Endothelial cell of umbilical vein (primary cell): Measurements from ENCODE around the gene RMP24.

Source experiments
- BruUV-seq: library from RNA; stranded (reverse); fragments of 400-500 nt; replicated peaks from 2 replicates; lab custom pipeline; 2021; lab: Mats Ljungman, UMichigan
- CTCF ChIA-PET: fragments of 300-600, 350-600 bp; sonication (Branson Sonifier 250); formaldehyde crosslinking; loops from one replicate; lab custom pipeline; 2021; ENCODE audit warnings: antibody characterized with exemption, inconsistent platforms; lab: Charles Lee
- POLR2A ChIA-PET: fragments of 300-600, 350-600 bp; sonication (Branson Sonifier 250); formaldehyde crosslinking; loops from one replicate; lab custom pipeline; 2021; ENCODE audit warnings: antibody characterized with exemption, inconsistent platforms; lab: Charles Lee
- DNase-seq: peaks from one replicate; pipeline ENCODE4 v3.0.0-alpha.2; 2011; ENCODE audit warnings: low read depth, low spot score
- FAIRE-seq: peaks from 2 replicates; lab custom pipeline; 2011; peaks lifted over from hg19 to GRCh38; lab: Jason Lieb, UNC
- H2AFZ ChIP-seq: 2 replicates; pipeline ENCODE4 v1.6.0; 2012; ENCODE audit warnings: low read depth, low read length, control low read depth, inconsistent platforms
- H3K27ac ChIP-seq: 2 replicates; pipeline ENCODE4 v1.5.1; 2011; ENCODE audit warnings: low read depth, mild to moderate bottlenecking, control low read depth, low read length, moderate library complexity; ENCODE audit not compliant: insufficient read depth
- H3K27me3 ChIP-seq, 2 experiments: 2 replicates each; pipeline versions ENCODE4 v1.6.0 to v1.6.1; 2011; ENCODE audit warnings: low read length in 2 of 2, mixed read lengths in 1 of 2; ENCODE audit not compliant: control insufficient read depth in 2 of 2, insufficient read depth in 2 of 2
- H3K36me3 ChIP-seq, 2 experiments: 2 replicates in 1 of 2; 3 replicates in 1 of 2; pipeline ENCODE4 v1.5.1; 2011; ENCODE audit warnings: low read length in 2 of 2, mild to moderate bottlenecking in 1 of 2, moderate library complexity in 1 of 2; ENCODE audit not compliant: control insufficient read depth in 2 of 2, insufficient read depth in 2 of 2; ENCODE audit errors: extremely low read depth in 1 of 2
- H3K4me1 ChIP-seq: 3 replicates; pipeline ENCODE4 v1.5.1; 2011; ENCODE audit warnings: mild to moderate bottlenecking, low read length; ENCODE audit not compliant: control insufficient read depth, insufficient read depth; ENCODE audit errors: extremely low read depth
- H3K4me2 ChIP-seq: 2 replicates; pipeline ENCODE4 v1.6.1; 2011; ENCODE audit warnings: low read length, control low read depth, mixed read lengths; ENCODE audit not compliant: insufficient read depth
- H3K4me3 ChIP-seq, 3 experiments: fragments of 200-600 bp in 1 of 3; sonication (generic), shearing (Covaris generic) in 1 of 3; replicated peaks in 1 of 3; 2 replicates each; pipeline ENCODE4 v1.5.1; 2011 to 2016; ENCODE audit warnings: control low read depth in 3 of 3, low read length in 3 of 3, mild to moderate bottlenecking in 2 of 3, inconsistent platforms in 1 of 3, low read depth in 1 of 3, moderate library complexity in 1 of 3; ENCODE audit not compliant: insufficient read depth in 1 of 3
- H3K79me2 ChIP-seq: 2 replicates; pipeline ENCODE4 v1.6.0; 2012; ENCODE audit warnings: low read length, inconsistent platforms; ENCODE audit not compliant: control insufficient read depth, insufficient read depth
- H3K9ac ChIP-seq: replicated peaks from 2 replicates; pipeline ENCODE3; 2011; ENCODE audit warnings: low read length, control low read depth; ENCODE audit not compliant: insufficient read depth; ENCODE audit errors: extremely low read depth
- H3K9me1 ChIP-seq: replicated peaks from 3 replicates; pipeline ENCODE4 v1.6.0; 2011; ENCODE audit warnings: mild to moderate bottlenecking, low read length; ENCODE audit not compliant: control insufficient read depth, insufficient read depth; ENCODE audit errors: extremely low read depth
- H3K9me3 ChIP-seq: replicated peaks from 2 replicates; pipeline ENCODE4 v1.5.1; 2012; ENCODE audit warnings: low read length, inconsistent platforms; ENCODE audit not compliant: control insufficient read depth, insufficient read depth
- H4K20me1 ChIP-seq: replicated peaks from 2 replicates; pipeline ENCODE3; 2011; ENCODE audit warnings: mild to moderate bottlenecking, low read length; ENCODE audit not compliant: control insufficient read depth, insufficient read depth; ENCODE audit errors: extremely low read depth
- CTCF ChIP-seq, 2 donors: IDR thresholded peaks; 1 replicate in 1 of 2; 2 replicates in 1 of 2; pipeline ENCODE4 v1.5.1; 2011; ENCODE audit warnings: low read length in 2 of 2, mild to moderate bottlenecking in 2 of 2, moderate library complexity in 2 of 2, control low read depth in 1 of 2, inconsistent platforms in 1 of 2, low read depth in 1 of 2; ENCODE audit not compliant: insufficient read depth in 1 of 2; ENCODE audit errors: extremely low read depth in 1 of 2
- EZH2 ChIP-seq: IDR thresholded peaks from 2 replicates; pipeline ENCODE4 v1.6.1; 2012; ENCODE audit warnings: borderline replicate concordance, low read depth, mild to moderate bottlenecking, moderate library complexity, low read length, inconsistent platforms; ENCODE audit not compliant: severe bottlenecking
- FOS ChIP-seq: IDR thresholded peaks from 2 replicates; pipeline ENCODE4 v1.6.1; 2011; ENCODE audit warnings: mild to moderate bottlenecking, low read length, moderate library complexity, borderline replicate concordance; ENCODE audit not compliant: insufficient read depth
- GATA2 ChIP-seq: IDR thresholded peaks from 2 replicates; pipeline ENCODE4 v1.7.0; 2011; ENCODE audit warnings: low read depth, mild to moderate bottlenecking, moderate library complexity, mixed read lengths, low read length; ENCODE audit not compliant: insufficient read length, insufficient read depth
- JUN ChIP-seq: IDR thresholded peaks from 2 replicates; pipeline ENCODE4 v1.6.1; 2011; ENCODE audit warnings: borderline replicate concordance, low read depth; ENCODE audit not compliant: insufficient read length, insufficient read depth
- MYC ChIP-seq: IDR thresholded peaks from one replicate; pipeline ENCODE4 v1.6.1; 2011; ENCODE audit warnings: mild to moderate bottlenecking, low read depth, low read length
- POLR2A ChIP-seq: IDR thresholded peaks from 2 replicates; pipeline ENCODE4 v1.6.1; 2012; ENCODE audit warnings: low read depth, mild to moderate bottlenecking, control low read depth, low read length
- POLR2AphosphoS5 ChIP-seq: IDR thresholded peaks from 2 replicates; pipeline ENCODE4 v1.6.1; 2012; ENCODE audit warnings: low read depth, mild to moderate bottlenecking, control low read depth, low read length, moderate library complexity; ENCODE audit not compliant: insufficient read depth
- dilution Hi-C: fragments of 300-500 bp; cut with MboI; formaldehyde crosslinking; loops from one replicate; pipeline ENCODE4 v1.15.0; 2019; ENCODE audit warnings: low sequenced_read_pairs; ENCODE audit not compliant: extremely low pct_ligation_motif_present
- intact Hi-C: fragments of 100-400 bp; cut with micrococcal nuclease; formaldehyde crosslinking; loops from one replicate; pipeline ENCODE4 v1.10.0; 2022
- TF ChIP-seq, protein P1 (sequence below): IDR thresholded peaks from 2 replicates; pipeline ENCODE4 v1.6.1; 2011; ENCODE audit not compliant: insufficient read depth, insufficient read length

RMP24 gene

GRCh38 chr18:35972197-35973000 lies at the start of gene RMP24:
Gene RMP24 (plus strand): TSS chr18:35972679.
- Histone ChIP-seq H3K9me1 (no peaks in the 10 kb centered on the region), H3K9ac (peak within 1 kb of the TSS; percentile 97), H3K4me2 (peak within 1 kb of the TSS; percentile 95), H3K4me1 (peaks cover 18% of the 10 kb centered on the region), H4K20me1 (no peaks in the 10 kb centered on the region), H3K79me2 (peaks cover 20% of the 10 kb centered on the region), H3K27me3 (peaks cover 4% of the 10 kb centered on the region in 2 experiments), H3K27ac (peak within 1 kb of the TSS; percentile 91), H3K36me3 (peaks cover 0 to 9% of the 10 kb centered on the region in 2 experiments), H3K9me3 (no peaks in the 10 kb centered on the region), H2AFZ (peak within 1 kb of the TSS; percentile 95), H3K4me3 (peak within 1 kb of the TSS; percentile 83 to 99 (median 91))
- dilution Hi-C loops (no loop called here), intact Hi-C loops (loop anchor here (1.0 to 10.0 kb wide), 6 partner anchors 157 to 730 kb away; partner anchors contain the start of genes ELP2, GALNT1, SLC39A6 and ZNF397)
- ChIA-PET CTCF (interaction anchor here (0.8 to 1.9 kb wide), 7 partner anchors 12 to 586 kb away, joined by 3 to 8 read pairs (median 4); no protein-coding TSS in a partner anchor), POLR2A (interaction anchor here (0.7 kb wide), 1 partner anchor 88 kb away, joined by 4 read pairs; no protein-coding TSS in a partner anchor)
- BruUV-seq = no TSS peak
- FAIRE-seq (peak; percentile 82), DNase-seq (peak; percentile 89)
- TF ChIP-seq GATA2 (no peak), FOS (no peak), MYC (no peak), CTCF (IDR thresholded peaks at IDR 0.05; ENCODE audit: extremely low read depth in 1 of 2, insufficient read depth in 1 of 2, low read depth in 1 of 2, low read length in 2 of 2) (no peak), POLR2AphosphoS5 (peak; percentile 95), EZH2 (no peak), POLR2A (peak; percentile 78), JUN (no peak)
- TF ChIP-seq, protein P1, sequence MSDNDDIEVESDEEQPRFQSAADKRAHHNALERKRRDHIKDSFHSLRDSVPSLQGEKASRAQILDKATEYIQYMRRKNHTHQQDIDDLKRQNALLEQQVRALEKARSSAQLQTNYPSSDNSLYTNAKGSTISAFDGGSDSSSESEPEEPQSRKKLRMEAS = no peak
